Endothelial cell of umbilical vein (primary cell): ENCODE measurements around the gene DUSP10. TPM values are rescaled to one million over a fixed set of nuclear protein-coding genes. Genes with fewer than 3 reads are reported as not detected.
A peak's percentile ranks its signal among the peaks of the same experiment; 100 is the strongest.

Source experiments
- BruUV-seq: library from RNA; stranded (reverse); fragments of 400-500 nt; replicated peaks from 2 replicates; lab custom pipeline; 2021; lab: Mats Ljungman, UMichigan
- CTCF ChIA-PET: fragments of 300-600, 350-600 bp; sonication (Branson Sonifier 250); formaldehyde crosslinking; loops from one replicate; lab custom pipeline; 2021; ENCODE audit warnings: antibody characterized with exemption, inconsistent platforms; lab: Charles Lee
- POLR2A ChIA-PET: fragments of 300-600, 350-600 bp; sonication (Branson Sonifier 250); formaldehyde crosslinking; loops from one replicate; lab custom pipeline; 2021; ENCODE audit warnings: antibody characterized with exemption, inconsistent platforms; lab: Charles Lee
- DNase-seq: peaks from one replicate; pipeline ENCODE4 v3.0.0-alpha.2; 2011; ENCODE audit warnings: low read depth, low spot score
- FAIRE-seq: peaks from 2 replicates; lab custom pipeline; 2011; peaks lifted over from hg19 to GRCh38; lab: Jason Lieb, UNC
- H2AFZ ChIP-seq: 2 replicates; pipeline ENCODE4 v1.6.0; 2012; ENCODE audit warnings: low read depth, low read length, control low read depth, inconsistent platforms
- H3K27ac ChIP-seq: 2 replicates; pipeline ENCODE4 v1.5.1; 2011; ENCODE audit warnings: low read depth, mild to moderate bottlenecking, control low read depth, low read length, moderate library complexity; ENCODE audit not compliant: insufficient read depth
- H3K27me3 ChIP-seq, 2 experiments: 2 replicates each; pipeline versions ENCODE4 v1.6.0 to v1.6.1; 2011; ENCODE audit warnings: low read length in 2 of 2, mixed read lengths in 1 of 2; ENCODE audit not compliant: control insufficient read depth in 2 of 2, insufficient read depth in 2 of 2
- H3K36me3 ChIP-seq, 2 experiments: 2 replicates in 1 of 2; 3 replicates in 1 of 2; pipeline ENCODE4 v1.5.1; 2011; ENCODE audit warnings: low read length in 2 of 2, mild to moderate bottlenecking in 1 of 2, moderate library complexity in 1 of 2; ENCODE audit not compliant: control insufficient read depth in 2 of 2, insufficient read depth in 2 of 2; ENCODE audit errors: extremely low read depth in 1 of 2
- H3K4me1 ChIP-seq: 3 replicates; pipeline ENCODE4 v1.5.1; 2011; ENCODE audit warnings: mild to moderate bottlenecking, low read length; ENCODE audit not compliant: control insufficient read depth, insufficient read depth; ENCODE audit errors: extremely low read depth
- H3K4me2 ChIP-seq: 2 replicates; pipeline ENCODE4 v1.6.1; 2011; ENCODE audit warnings: low read length, control low read depth, mixed read lengths; ENCODE audit not compliant: insufficient read depth
- H3K4me3 ChIP-seq, 3 experiments: fragments of 200-600 bp in 1 of 3; sonication (generic), shearing (Covaris generic) in 1 of 3; replicated peaks in 1 of 3; 2 replicates each; pipeline ENCODE4 v1.5.1; 2011 to 2016; ENCODE audit warnings: control low read depth in 3 of 3, low read length in 3 of 3, mild to moderate bottlenecking in 2 of 3, inconsistent platforms in 1 of 3, low read depth in 1 of 3, moderate library complexity in 1 of 3; ENCODE audit not compliant: insufficient read depth in 1 of 3
- H3K79me2 ChIP-seq: 2 replicates; pipeline ENCODE4 v1.6.0; 2012; ENCODE audit warnings: low read length, inconsistent platforms; ENCODE audit not compliant: control insufficient read depth, insufficient read depth
- H3K9ac ChIP-seq: replicated peaks from 2 replicates; pipeline ENCODE3; 2011; ENCODE audit warnings: low read length, control low read depth; ENCODE audit not compliant: insufficient read depth; ENCODE audit errors: extremely low read depth
- H3K9me1 ChIP-seq: replicated peaks from 3 replicates; pipeline ENCODE4 v1.6.0; 2011; ENCODE audit warnings: mild to moderate bottlenecking, low read length; ENCODE audit not compliant: control insufficient read depth, insufficient read depth; ENCODE audit errors: extremely low read depth
- H3K9me3 ChIP-seq: replicated peaks from 2 replicates; pipeline ENCODE4 v1.5.1; 2012; ENCODE audit warnings: low read length, inconsistent platforms; ENCODE audit not compliant: control insufficient read depth, insufficient read depth
- H4K20me1 ChIP-seq: replicated peaks from 2 replicates; pipeline ENCODE3; 2011; ENCODE audit warnings: mild to moderate bottlenecking, low read length; ENCODE audit not compliant: control insufficient read depth, insufficient read depth; ENCODE audit errors: extremely low read depth
- EZH2 ChIP-seq: IDR thresholded peaks from 2 replicates; pipeline ENCODE4 v1.6.1; 2012; ENCODE audit warnings: borderline replicate concordance, low read depth, mild to moderate bottlenecking, moderate library complexity, low read length, inconsistent platforms; ENCODE audit not compliant: severe bottlenecking
- FOS ChIP-seq: IDR thresholded peaks from 2 replicates; pipeline ENCODE4 v1.6.1; 2011; ENCODE audit warnings: mild to moderate bottlenecking, low read length, moderate library complexity, borderline replicate concordance; ENCODE audit not compliant: insufficient read depth
- GATA2 ChIP-seq: IDR thresholded peaks from 2 replicates; pipeline ENCODE4 v1.7.0; 2011; ENCODE audit warnings: low read depth, mild to moderate bottlenecking, moderate library complexity, mixed read lengths, low read length; ENCODE audit not compliant: insufficient read length, insufficient read depth
- JUN ChIP-seq: IDR thresholded peaks from 2 replicates; pipeline ENCODE4 v1.6.1; 2011; ENCODE audit warnings: borderline replicate concordance, low read depth; ENCODE audit not compliant: insufficient read length, insufficient read depth
- POLR2AphosphoS5 ChIP-seq: IDR thresholded peaks from 2 replicates; pipeline ENCODE4 v1.6.1; 2012; ENCODE audit warnings: low read depth, mild to moderate bottlenecking, control low read depth, low read length, moderate library complexity; ENCODE audit not compliant: insufficient read depth
- dilution Hi-C: fragments of 300-500 bp; cut with MboI; formaldehyde crosslinking; loops from one replicate; pipeline ENCODE4 v1.15.0; 2019; ENCODE audit warnings: low sequenced_read_pairs; ENCODE audit not compliant: extremely low pct_ligation_motif_present
- intact Hi-C: fragments of 100-400 bp; cut with micrococcal nuclease; formaldehyde crosslinking; loops from one replicate; pipeline ENCODE4 v1.10.0; 2022
- polyA plus RNA-seq, 4 experiments: library from polyadenylated mRNA; depleted of rRNA in 3 of 4; stranded (reverse) in 3 of 4; unstranded in 1 of 4; fragments of >200 nt; gene quantifications; 2 replicates each; pipeline versions ENCODE4 v1.2.1 to v1.2.3, GENCODE V29; 2011 to 2012; ENCODE audit warnings: missing spikeins in 1 of 4
- total RNA-seq: library from RNA; stranded (reverse); gene quantifications from 2 replicates; pipeline ENCODE4 v1.2.3, GENCODE V29; 2021
- TF ChIP-seq, protein P1 (sequence below), 2 donors: IDR thresholded peaks; 1 replicate in 1 of 2; 2 replicates in 1 of 2; pipeline ENCODE4 v1.5.1; 2011; ENCODE audit warnings: low read length in 2 of 2, mild to moderate bottlenecking in 2 of 2, moderate library complexity in 2 of 2, control low read depth in 1 of 2, inconsistent platforms in 1 of 2, low read depth in 1 of 2; ENCODE audit not compliant: insufficient read depth in 1 of 2; ENCODE audit errors: extremely low read depth in 1 of 2

Gene DUSP10
- total and polyA plus RNA-seq, 2 donors (not counting 3 experiments of a cell fraction or from before 2014, with no cell fraction given) = 1.6 to 1.9 TPM

DNA sequence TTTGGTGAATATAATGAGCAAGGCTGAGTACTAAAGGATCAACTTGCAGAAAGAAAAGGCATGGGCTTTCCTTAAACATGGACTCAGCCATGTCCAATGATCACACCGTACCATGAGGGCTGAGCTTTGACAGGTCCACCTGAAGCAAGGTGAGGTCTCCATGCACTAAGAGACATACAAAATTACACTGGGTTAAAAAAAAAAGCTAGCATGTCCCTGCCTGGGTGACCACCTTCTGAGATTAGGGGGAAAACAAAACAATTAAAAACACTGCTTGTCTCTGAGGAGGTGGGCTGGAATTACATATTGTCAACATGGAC, 22.7 kb downstream of the DUSP10 start:
- FAIRE-seq (no peak), DNase-seq (no peak)
- H3K9ac ChIP-seq = no peak overlapping the region
- H3K4me2 ChIP-seq = no peak overlapping the region
- no peaks in the 10 kb centered on the region for H3K9me1 ChIP-seq
- H3K4me3 ChIP-seq = no peak overlapping the region
- intact Hi-C loops (loop anchor here (2.0 kb wide), 1 partner anchor 46 kb away; no protein-coding TSS in a partner anchor), dilution Hi-C loops (no loop called here)
- H3K27me3 ChIP-seq = no peaks in the 10 kb centered on the region
- H3K9me3 ChIP-seq = no peaks in the 10 kb centered on the region
- H4K20me1 ChIP-seq = no peaks in the 10 kb centered on the region
- TF ChIP-seq JUN (no peak), EZH2 (no peak), POLR2AphosphoS5 (no peak), GATA2 (no peak)
- no peak overlapping the region for H3K27ac ChIP-seq
- no TSS peak for BruUV-seq
- no peaks in the 10 kb centered on the region for H3K4me1 ChIP-seq
- no peaks in the 10 kb centered on the region for H3K36me3 ChIP-seq
- no peak overlapping the region for H2AFZ ChIP-seq
- ChIA-PET POLR2A (no interaction called here), CTCF (interaction anchor here (1.1 to 2.0 kb wide), 7 partner anchors 10 to 908 kb away, joined by 3 to 5 read pairs (median 4); partner anchors contain the start of gene DUSP10)
- no peaks in the 10 kb centered on the region for H3K79me2 ChIP-seq

DNA sequence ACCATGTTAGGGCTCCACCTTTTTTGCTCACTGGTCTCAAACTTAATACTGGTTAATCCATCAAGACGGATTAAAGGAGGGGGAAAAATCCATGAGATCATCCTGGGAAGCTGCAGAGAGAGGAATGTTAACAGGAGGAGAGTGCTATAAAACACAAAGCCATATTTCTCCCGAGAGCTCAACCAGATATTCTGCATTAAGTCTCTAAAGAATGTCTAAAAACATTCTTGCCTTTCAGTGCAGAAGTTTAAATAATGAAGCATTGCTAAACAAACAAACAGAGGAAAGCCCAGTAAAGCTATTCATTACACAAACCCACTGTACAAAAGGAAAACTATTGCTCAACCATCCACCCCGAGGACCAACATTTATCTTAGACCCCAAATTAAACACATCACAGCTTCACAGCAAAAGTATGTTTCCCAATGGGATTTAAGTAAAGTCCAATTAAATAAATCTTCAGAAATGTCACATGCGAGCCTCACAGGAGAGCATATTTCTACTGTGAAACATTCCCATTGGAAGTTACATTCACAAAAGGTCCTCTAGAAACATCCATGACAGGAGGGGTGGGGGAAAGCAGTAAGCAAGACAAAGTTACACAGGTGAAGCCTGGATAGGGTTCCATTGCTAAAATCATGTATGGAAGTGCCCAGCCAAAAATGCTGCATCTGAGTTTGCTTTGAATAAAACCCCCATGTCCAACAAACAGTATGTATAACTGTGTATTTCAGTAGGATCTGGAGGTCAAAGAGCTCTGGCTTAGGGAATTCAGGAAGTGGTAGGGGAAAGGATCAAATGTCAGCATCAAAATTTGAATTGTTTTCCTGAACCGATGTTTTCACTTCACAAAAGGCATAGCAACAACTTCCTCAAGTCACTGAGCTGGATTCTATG, 23.3 kb downstream of the DUSP10 start:
- Histone ChIP-seq H3K9ac (no peak overlapping the region), H3K27ac (no peak overlapping the region), H3K4me3 (no peak overlapping the region), H3K27me3 (no peaks in the 10 kb centered on the region), H3K79me2 (no peaks in the 10 kb centered on the region), H3K36me3 (no peaks in the 10 kb centered on the region), H4K20me1 (no peaks in the 10 kb centered on the region), H3K4me1 (no peaks in the 10 kb centered on the region), H3K9me1 (no peaks in the 10 kb centered on the region), H3K9me3 (no peaks in the 10 kb centered on the region), H2AFZ (no peak overlapping the region), H3K4me2 (no peak overlapping the region)
- ChIA-PET CTCF (interaction anchor here (1.1 to 2.0 kb wide), 9 partner anchors 10 to 908 kb away, joined by 3 to 5 read pairs (median 4); partner anchors contain the start of gene DUSP10), POLR2A (no interaction called here)
- no TSS peak for BruUV-seq
- peak; percentile 23 for DNase-seq
- FAIRE-seq = no peak
- intact Hi-C loops (loop anchor here (2.0 kb wide), 1 partner anchor 46 kb away; no protein-coding TSS in a partner anchor), dilution Hi-C loops (no loop called here)
- TF ChIP-seq JUN = no peak
- TF ChIP-seq, protein P1, sequence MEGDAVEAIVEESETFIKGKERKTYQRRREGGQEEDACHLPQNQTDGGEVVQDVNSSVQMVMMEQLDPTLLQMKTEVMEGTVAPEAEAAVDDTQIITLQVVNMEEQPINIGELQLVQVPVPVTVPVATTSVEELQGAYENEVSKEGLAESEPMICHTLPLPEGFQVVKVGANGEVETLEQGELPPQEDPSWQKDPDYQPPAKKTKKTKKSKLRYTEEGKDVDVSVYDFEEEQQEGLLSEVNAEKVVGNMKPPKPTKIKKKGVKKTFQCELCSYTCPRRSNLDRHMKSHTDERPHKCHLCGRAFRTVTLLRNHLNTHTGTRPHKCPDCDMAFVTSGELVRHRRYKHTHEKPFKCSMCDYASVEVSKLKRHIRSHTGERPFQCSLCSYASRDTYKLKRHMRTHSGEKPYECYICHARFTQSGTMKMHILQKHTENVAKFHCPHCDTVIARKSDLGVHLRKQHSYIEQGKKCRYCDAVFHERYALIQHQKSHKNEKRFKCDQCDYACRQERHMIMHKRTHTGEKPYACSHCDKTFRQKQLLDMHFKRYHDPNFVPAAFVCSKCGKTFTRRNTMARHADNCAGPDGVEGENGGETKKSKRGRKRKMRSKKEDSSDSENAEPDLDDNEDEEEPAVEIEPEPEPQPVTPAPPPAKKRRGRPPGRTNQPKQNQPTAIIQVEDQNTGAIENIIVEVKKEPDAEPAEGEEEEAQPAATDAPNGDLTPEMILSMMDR (IDR thresholded peaks at IDR 0.05; ENCODE audit: extremely low read depth in 1 of 2, insufficient read depth in 1 of 2, low read depth in 1 of 2, low read length in 2 of 2) = no peak
- TF ChIP-seq POLR2AphosphoS5 = no peak
- TF ChIP-seq EZH2 = no peak
- TF ChIP-seq FOS = no peak
